ENCODE measurements around the gene KISS1.

DNA sequence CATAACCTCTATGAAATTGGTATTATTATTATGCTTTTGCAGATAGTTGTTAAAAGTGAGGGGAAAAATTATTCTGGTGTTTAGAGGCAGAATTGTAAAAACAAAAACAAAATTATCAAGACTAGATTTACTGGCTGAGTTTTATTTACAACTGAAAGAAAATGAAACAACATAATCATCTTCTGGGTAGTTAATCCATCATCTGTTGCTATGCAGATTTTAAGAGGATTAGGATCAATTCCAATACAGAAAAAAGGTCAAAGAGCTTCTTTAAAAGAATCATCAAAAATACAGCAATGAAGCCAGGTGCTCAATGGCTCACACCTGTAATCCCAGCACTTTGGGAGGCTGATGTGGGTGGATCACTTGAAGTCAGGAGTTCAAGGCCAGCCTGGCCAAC lies 9.2 kb upstream of the KISS1 start:
- TF ChIP-seq EZH2 (IDR thresholded peaks at IDR 0.05; ENCODE audit: low read length, missing control alignments), result no peak
- TF ChIP-seq, protein P1, sequence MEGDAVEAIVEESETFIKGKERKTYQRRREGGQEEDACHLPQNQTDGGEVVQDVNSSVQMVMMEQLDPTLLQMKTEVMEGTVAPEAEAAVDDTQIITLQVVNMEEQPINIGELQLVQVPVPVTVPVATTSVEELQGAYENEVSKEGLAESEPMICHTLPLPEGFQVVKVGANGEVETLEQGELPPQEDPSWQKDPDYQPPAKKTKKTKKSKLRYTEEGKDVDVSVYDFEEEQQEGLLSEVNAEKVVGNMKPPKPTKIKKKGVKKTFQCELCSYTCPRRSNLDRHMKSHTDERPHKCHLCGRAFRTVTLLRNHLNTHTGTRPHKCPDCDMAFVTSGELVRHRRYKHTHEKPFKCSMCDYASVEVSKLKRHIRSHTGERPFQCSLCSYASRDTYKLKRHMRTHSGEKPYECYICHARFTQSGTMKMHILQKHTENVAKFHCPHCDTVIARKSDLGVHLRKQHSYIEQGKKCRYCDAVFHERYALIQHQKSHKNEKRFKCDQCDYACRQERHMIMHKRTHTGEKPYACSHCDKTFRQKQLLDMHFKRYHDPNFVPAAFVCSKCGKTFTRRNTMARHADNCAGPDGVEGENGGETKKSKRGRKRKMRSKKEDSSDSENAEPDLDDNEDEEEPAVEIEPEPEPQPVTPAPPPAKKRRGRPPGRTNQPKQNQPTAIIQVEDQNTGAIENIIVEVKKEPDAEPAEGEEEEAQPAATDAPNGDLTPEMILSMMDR (conservative IDR thresholded peaks at IDR 0.05 in 1 of 2, IDR thresholded peaks at IDR 0.05 in 1 of 2; ENCODE audit: low read depth in 1 of 2, low read length in 2 of 2), result no peak
